SK-N-DZ (cell line): ENCODE data around the gene COLGALT1.
"Not testable (repeated sequence)": the region's sequence is repeated elsewhere in the genome, so short reads cannot be mapped to it uniquely, and the experiment has no call there.

Experiments
- DNase-seq: peaks from one replicate; pipeline ENCODE4 v3.0.0-alpha.2; 2015; ENCODE audit warnings: low spot score

Gene COLGALT1

GRCh38 chr19:17532557-17532956, 22.9 kb upstream of the COLGALT1 start:
- DNase-seq, result no peak

GRCh38 chr19:17534767-17535166, 20.7 kb upstream of the COLGALT1 start:
- DNase-seq, result no peak

- DNase-seq, result no peak
Observed at GRCh38 chr19:17536955-17537354, 18.5 kb upstream of the COLGALT1 start.

- DNase-seq, result no peak
Observed at GRCh38 chr19:17538684-17539237, 16.7 kb upstream of the COLGALT1 start.

- peak; percentile 94 for DNase-seq
Observed at GRCh38 chr19:17539238-17540117, 16.0 kb upstream of the COLGALT1 start.

- DNase-seq, result no peak
Observed at GRCh38 chr19:17540174-17540573, 15.3 kb upstream of the COLGALT1 start.

- no peak for DNase-seq
Observed at GRCh38 chr19:17541184-17541759, 14.2 kb upstream of the COLGALT1 start.

GRCh38 chr19:17542042-17542441, 13.4 kb upstream of the COLGALT1 start:
- no peak for DNase-seq

GRCh38 chr19:17542793-17543582, 12.5 kb upstream of the COLGALT1 start:
- DNase-seq, result no peak

- no peak for DNase-seq
Observed at GRCh38 chr19:17543986-17544385, 11.5 kb upstream of the COLGALT1 start.

GRCh38 chr19:17544418-17544817, 11.0 kb upstream of the COLGALT1 start:
- DNase-seq, result no peak

GRCh38 chr19:17548145-17548544, 7.3 kb upstream of the COLGALT1 start:
- DNase-seq, result no peak

- DNase-seq, result no peak
Observed at GRCh38 chr19:17549085-17549740, 6.2 kb upstream of the COLGALT1 start.

GRCh38 chr19:17550076-17550667, 5.3 kb upstream of the COLGALT1 start:
- DNase-seq, result no peak

- DNase-seq, result not testable (repeated sequence)
Observed at GRCh38 chr19:17552735-17553134, 2.7 kb upstream of the COLGALT1 start.

GRCh38 chr19:17553256-17553655, 2.2 kb upstream of the COLGALT1 start:
- no peak for DNase-seq

- no peak for DNase-seq
Observed at GRCh38 chr19:17554968-17555479, 425 bp upstream of the COLGALT1 start.

GRCh38 chr19:17555929-17556813, 722 bp downstream of the COLGALT1 start:
- peak; percentile 53 for DNase-seq

- DNase-seq, result no peak
Observed at GRCh38 chr19:17556995-17557394, 1.5 kb downstream of the COLGALT1 start.

GRCh38 chr19:17557466-17557865, 2.0 kb downstream of the COLGALT1 start:
- no peak for DNase-seq
